IMR-90 (cell line): ENCODE measurements around the gene IL17C. TPM values are rescaled to one million over a fixed set of nuclear protein-coding genes. Genes with fewer than 3 reads are reported as not detected.

Experiments used
- ATAC-seq: fragments of 200-7000 bp; cut with Tn5 transposase; 2 replicates; pipeline ENCODE4 v1.9.1; 2020; ENCODE audit warnings: low read depth, mild to moderate bottlenecking, moderate library complexity
- BruUV-seq: library from RNA; stranded (reverse); fragments of 400-500 nt; replicated peaks from 2 replicates; lab custom pipeline; 2021; lab: Mats Ljungman, UMichigan
- CTCF ChIA-PET: fragments of 300-600 bp; formaldehyde crosslinking; extraction: SDS; loops from one replicate; lab custom pipeline; 2021; ENCODE audit warnings: antibody characterized with exemption; lab: Yijun Ruan, JAX
- POLR2A ChIA-PET: fragments of 300-600 bp; sonication (Branson Sonifier 250); formaldehyde crosslinking; loops from one replicate; lab custom pipeline; 2022; ENCODE audit warnings: antibody characterized with exemption; ENCODE audit not compliant: unreplicated experiment; lab: Charles Lee
- DNase-seq: peaks from one replicate; pipeline ENCODE4 v3.0.0; 2013
- H2AFZ ChIP-seq: replicated peaks from 2 replicates; pipeline ENCODE3; 2013; ENCODE audit warnings: low read length, mild to moderate bottlenecking; ENCODE audit not compliant: poor library complexity
- H2AK5ac ChIP-seq: 2 replicates; pipeline ENCODE4 v1.6.1; 2013; ENCODE audit warnings: low read depth, low read length, inconsistent platforms
- H2AK9ac ChIP-seq: replicated peaks from 2 replicates; pipeline ENCODE3; 2013; ENCODE audit warnings: mild to moderate bottlenecking, low read depth, low read length, moderate library complexity; ENCODE audit not compliant: poor library complexity
- H2BK120ac ChIP-seq: 2 replicates; pipeline ENCODE4 v1.6.1; 2013; ENCODE audit warnings: low read depth, low read length, inconsistent platforms
- H2BK15ac ChIP-seq: 3 replicates; pipeline ENCODE4 v1.6.1; 2013; ENCODE audit warnings: low read depth, low read length, inconsistent platforms
- H2BK20ac ChIP-seq: 2 replicates; pipeline ENCODE4 v1.6.1; 2013; ENCODE audit warnings: low read depth, mild to moderate bottlenecking, inconsistent platforms, low read length, moderate library complexity
- H2BK5ac ChIP-seq: 2 replicates; pipeline ENCODE4 v1.6.1; 2013; ENCODE audit warnings: mild to moderate bottlenecking, low read depth, low read length, inconsistent platforms; ENCODE audit not compliant: poor library complexity, severe bottlenecking
- H3K14ac ChIP-seq: replicated peaks from 2 replicates; pipeline ENCODE4 v1.6.1; 2013; ENCODE audit warnings: low read depth, low read length, inconsistent platforms
- H3K18ac ChIP-seq: 2 replicates; pipeline ENCODE4 v1.6.1; 2013; ENCODE audit warnings: low read depth, low read length, control low read depth
- H3K23ac ChIP-seq: 2 replicates; pipeline ENCODE4 v1.6.1; 2013; ENCODE audit warnings: low read depth, low read length, inconsistent platforms
- H3K27ac ChIP-seq: 2 replicates; pipeline ENCODE4 v1.5.1; 2013; ENCODE audit warnings: mild to moderate bottlenecking, control low read depth, low read length; ENCODE audit not compliant: insufficient read depth
- H3K27me3 ChIP-seq: 2 replicates; pipeline ENCODE4 v1.6.1; 2013; ENCODE audit warnings: low read length; ENCODE audit not compliant: control insufficient read depth, insufficient read depth
- H3K36me3 ChIP-seq: 2 replicates; pipeline ENCODE4 v1.6.1; 2013; ENCODE audit warnings: low read length, mixed read lengths; ENCODE audit not compliant: control insufficient read depth, insufficient read depth
- H3K4ac ChIP-seq: 2 replicates; pipeline ENCODE4 v1.6.1; 2013; ENCODE audit warnings: low read depth, low read length, inconsistent platforms
- H3K4me1 ChIP-seq: 2 replicates; pipeline ENCODE4 v1.6.1; 2013; ENCODE audit warnings: low read length, mixed read lengths; ENCODE audit not compliant: control insufficient read depth, insufficient read depth
- H3K4me2 ChIP-seq: 2 replicates; pipeline ENCODE4 v1.6.1; 2013; ENCODE audit warnings: low read depth, mild to moderate bottlenecking, control low read depth, low read length, moderate library complexity
- H3K4me3 ChIP-seq: 2 replicates; pipeline ENCODE4 v1.5.1; 2013; ENCODE audit warnings: low read depth, mild to moderate bottlenecking, control low read depth, low read length, moderate library complexity; ENCODE audit not compliant: insufficient read depth
- H3K56ac ChIP-seq: 2 replicates; pipeline ENCODE4 v1.6.1; 2013; ENCODE audit warnings: low read length, inconsistent platforms; ENCODE audit not compliant: insufficient read depth; ENCODE audit errors: extremely low read depth
- H3K79me1 ChIP-seq, 2 experiments: 2 replicates each; pipeline ENCODE4 v1.6.1; 2013; ENCODE audit warnings: low read length in 2 of 2, inconsistent platforms in 1 of 2, low read depth in 1 of 2
- H3K9ac ChIP-seq: 2 replicates; pipeline ENCODE4 v1.6.1; 2013; ENCODE audit warnings: low read depth, low read length, control low read depth
- H3K9me1 ChIP-seq: 2 replicates; pipeline ENCODE4 v1.6.1; 2013; ENCODE audit warnings: low read length, inconsistent platforms; ENCODE audit not compliant: insufficient read depth
- H3K9me3 ChIP-seq: 2 replicates; pipeline ENCODE4 v1.6.1; 2013; ENCODE audit warnings: low read length; ENCODE audit not compliant: control insufficient read depth, insufficient read depth
- H4K20me1 ChIP-seq: 2 replicates; pipeline ENCODE4 v1.6.1; 2013; ENCODE audit warnings: low read length, inconsistent platforms; ENCODE audit not compliant: insufficient read depth
- H4K5ac ChIP-seq: 2 replicates; pipeline ENCODE4 v1.6.1; 2013; ENCODE audit warnings: mild to moderate bottlenecking, low read depth, low read length, control low read depth
- H4K8ac ChIP-seq, 2 experiments: 2 replicates each; pipeline ENCODE4 v1.6.1; 2013; ENCODE audit warnings: low read depth in 2 of 2, low read length in 2 of 2, control low read depth in 1 of 2, inconsistent platforms in 1 of 2
- H4K91ac ChIP-seq: 2 replicates; pipeline ENCODE4 v1.6.1; 2013; ENCODE audit warnings: low read depth, low read length, inconsistent platforms; ENCODE audit not compliant: insufficient read depth
- BHLHE40 ChIP-seq: fragments of 150-350 bp; IDR thresholded peaks from 2 replicates; pipeline ENCODE4 v1.6.1; 2016; ENCODE audit warnings: mild to moderate bottlenecking, low read depth, low read length
- CEBPB ChIP-seq: IDR thresholded peaks from 2 replicates; pipeline ENCODE4 v1.6.1; 2012; ENCODE audit warnings: low read depth, low read length, improper control_type of control experiment
- CHD1 ChIP-seq: IDR thresholded peaks from 2 replicates; pipeline ENCODE4 v1.6.1; 2012; ENCODE audit warnings: low read depth, low read length, improper control_type of control experiment
- FOS ChIP-seq: fragments of 150-350 bp; IDR thresholded peaks from 2 replicates; pipeline ENCODE4 v1.6.1; 2016; ENCODE audit warnings: low read depth, low read length
- MAFK ChIP-seq: IDR thresholded peaks from 2 replicates; pipeline ENCODE4 v1.6.1; 2012; ENCODE audit warnings: low read depth, low read length, improper control_type of control experiment
- MAZ ChIP-seq: IDR thresholded peaks from 2 replicates; pipeline ENCODE4 v1.6.1; 2012; ENCODE audit warnings: low read depth, mild to moderate bottlenecking, low read length, improper control_type of control experiment, moderate library complexity, borderline replicate concordance
- MXI1 ChIP-seq: IDR thresholded peaks from 2 replicates; pipeline ENCODE4 v1.6.1; 2012; ENCODE audit warnings: low read depth, mild to moderate bottlenecking, low read length, moderate library complexity, borderline replicate concordance
- NFE2L2 ChIP-seq: fragments of 150-350 bp; IDR thresholded peaks from 2 replicates; pipeline ENCODE4 v1.6.1; 2016; ENCODE audit warnings: low read depth, mild to moderate bottlenecking, low read length
- POLR2A ChIP-seq: IDR thresholded peaks from 2 replicates; pipeline ENCODE4 v1.6.1; 2012; ENCODE audit warnings: mild to moderate bottlenecking, low read depth, low read length
- RAD21 ChIP-seq: IDR thresholded peaks from 2 replicates; pipeline ENCODE4 v1.6.1; 2012; ENCODE audit warnings: low read length, improper control_type of control experiment
- RCOR1 ChIP-seq: IDR thresholded peaks from 2 replicates; pipeline ENCODE4 v1.6.1; 2012; ENCODE audit warnings: mild to moderate bottlenecking, low read length, improper control_type of control experiment; ENCODE audit not compliant: insufficient replicate concordance
- RFX5 ChIP-seq: IDR thresholded peaks from 2 replicates; pipeline ENCODE4 v1.8.0; 2012; ENCODE audit warnings: low read depth, mild to moderate bottlenecking, low read length, moderate library complexity
- SMC3 ChIP-seq: fragments of 150-350 bp; IDR thresholded peaks from 2 replicates; pipeline ENCODE4 v1.6.1; 2016; ENCODE audit warnings: low read depth, mild to moderate bottlenecking, antibody characterized with exemption, low read length, moderate library complexity
- WGBS, 2 experiments: methylation state at CpG; one replicate each; pipeline versions ENCODE4 v1.1.5 to v1.1.7; 2013; ENCODE audit warnings: missing lambda C conversion rate in 2 of 2; ENCODE audit not compliant: insufficient read length in 1 of 2; ENCODE audit errors: extremely low coverage in 2 of 2; 5-methylcytosine and 5-hydroxymethylcytosine counted together
- dilution Hi-C: fragments of 300-500 bp; cut with HindIII; formaldehyde crosslinking; loops from one replicate; pipeline ENCODE4 v1.14.3; 2018; ENCODE audit warnings: low sequenced_read_pairs; ENCODE audit not compliant: unreplicated experiment
- in situ Hi-C: fragments of 300-500 bp; cut with MboI; formaldehyde crosslinking; loops from 3 replicates; pipeline ENCODE4 v1.14.3; 2019; ENCODE audit warnings: low sequenced_read_pairs, inconsistent platforms, mixed read lengths
- intact Hi-C: fragments of 100-400 bp; cut with micrococcal nuclease; formaldehyde crosslinking; loops from 2 replicates; pipeline ENCODE4 v1.10.0; 2022
- polyA plus RNA-seq, 3 experiments: library from polyadenylated mRNA; depleted of rRNA; stranded (reverse); fragments of >200 nt; gene quantifications; 2 replicates each; pipeline ENCODE4 v1.2.3, GENCODE V29; 2012; ENCODE audit warnings: low replicate concordance in 1 of 3
- total RNA-seq: library from RNA; depleted of rRNA; stranded (reverse); fragments of >200 nt; gene quantifications from 2 replicates; pipeline ENCODE4 v1.2.3, GENCODE V29; 2012
- TF ChIP-seq, protein P1 (sequence below): fragments of 150-350 bp; IDR thresholded peaks from 2 replicates; pipeline ENCODE4 v1.6.1; 2017; ENCODE audit warnings: mild to moderate bottlenecking, antibody characterized with exemption, low read length, low read depth
- TF ChIP-seq, protein P2 (sequence below): conservative IDR thresholded peaks from 2 replicates; pipeline ENCODE4 v1.5.1; 2012; ENCODE audit warnings: mild to moderate bottlenecking, low read depth, low read length, improper control_type of control experiment
- TF ChIP-seq, protein P3 (sequence below): fragments of 150-350 bp; IDR thresholded peaks from 2 replicates; pipeline ENCODE4 v1.6.1; 2016; ENCODE audit warnings: low read depth, mild to moderate bottlenecking, low read length, moderate library complexity, borderline replicate concordance

Gene IL17C
- total and polyA plus RNA-seq, 2 of the 4 experiments (the other 2 are of a cell fraction) = 0.09 TPM; not detected in 1

DNA sequence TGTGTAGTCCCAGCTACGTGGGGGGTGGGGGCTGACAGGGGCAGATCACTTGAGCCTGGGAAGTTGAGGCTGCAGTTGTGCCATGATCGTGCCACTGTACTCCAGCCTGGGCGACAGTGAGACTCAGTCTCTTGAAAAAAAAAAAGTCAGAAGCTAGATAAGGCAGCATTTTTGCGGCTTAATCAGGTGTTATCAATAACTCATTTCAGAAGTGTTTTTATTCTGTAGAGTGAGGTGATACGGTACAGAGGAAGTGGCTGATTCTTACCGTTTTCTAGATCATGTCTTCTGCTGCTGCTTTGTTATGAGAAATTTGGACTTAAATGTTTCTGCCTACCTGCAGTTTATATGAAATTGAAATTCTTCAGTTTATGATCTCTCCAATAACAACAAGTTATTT is 49.6 kb upstream of the IL17C start:
- Histone ChIP-seq H3K36me3 (peaks cover 41% of the 10 kb centered on the region), H2BK20ac (no peak overlapping the region), H3K9me1 (peaks cover 3% of the 10 kb centered on the region), H3K4me3 (no peak overlapping the region), H4K5ac (no peak overlapping the region), H3K27ac (no peak overlapping the region), H3K23ac (no peak overlapping the region), H3K56ac (no peak overlapping the region), H2BK5ac (no peak overlapping the region), H2BK15ac (no peak overlapping the region), H3K4ac (no peak overlapping the region), H4K20me1 (peaks cover 42% of the 10 kb centered on the region), H3K18ac (no peak overlapping the region), H2AK9ac (no peak overlapping the region), H2AFZ (no peak overlapping the region), H3K79me1 (peaks cover 25 to 68% of the 10 kb centered on the region in 2 experiments), H2AK5ac (no peak overlapping the region), H3K14ac (no peak overlapping the region), H4K91ac (no peak overlapping the region), H2BK120ac (no peak overlapping the region), H4K8ac (no peak overlapping the region), H3K4me1 (no peaks in the 10 kb centered on the region), H3K9me3 (no peaks in the 10 kb centered on the region), H3K27me3 (no peaks in the 10 kb centered on the region), H3K4me2 (no peak overlapping the region), H3K9ac (no peak overlapping the region)
- dilution Hi-C loops = no loop called here
- no peak for DNase-seq
- TF ChIP-seq, protein P1, sequence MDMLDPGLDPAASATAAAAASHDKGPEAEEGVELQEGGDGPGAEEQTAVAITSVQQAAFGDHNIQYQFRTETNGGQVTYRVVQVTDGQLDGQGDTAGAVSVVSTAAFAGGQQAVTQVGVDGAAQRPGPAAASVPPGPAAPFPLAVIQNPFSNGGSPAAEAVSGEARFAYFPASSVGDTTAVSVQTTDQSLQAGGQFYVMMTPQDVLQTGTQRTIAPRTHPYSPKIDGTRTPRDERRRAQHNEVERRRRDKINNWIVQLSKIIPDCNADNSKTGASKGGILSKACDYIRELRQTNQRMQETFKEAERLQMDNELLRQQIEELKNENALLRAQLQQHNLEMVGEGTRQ = no peak
- TF ChIP-seq CHD1 (no peak), CEBPB (no peak), RAD21 (no peak), MAFK (no peak), RFX5 (no peak), SMC3 (no peak), MXI1 (no peak), NFE2L2 (no peak), RCOR1 (no peak), FOS (no peak), MAZ (no peak), BHLHE40 (no peak), POLR2A (no peak)
- TF ChIP-seq, protein P2, sequence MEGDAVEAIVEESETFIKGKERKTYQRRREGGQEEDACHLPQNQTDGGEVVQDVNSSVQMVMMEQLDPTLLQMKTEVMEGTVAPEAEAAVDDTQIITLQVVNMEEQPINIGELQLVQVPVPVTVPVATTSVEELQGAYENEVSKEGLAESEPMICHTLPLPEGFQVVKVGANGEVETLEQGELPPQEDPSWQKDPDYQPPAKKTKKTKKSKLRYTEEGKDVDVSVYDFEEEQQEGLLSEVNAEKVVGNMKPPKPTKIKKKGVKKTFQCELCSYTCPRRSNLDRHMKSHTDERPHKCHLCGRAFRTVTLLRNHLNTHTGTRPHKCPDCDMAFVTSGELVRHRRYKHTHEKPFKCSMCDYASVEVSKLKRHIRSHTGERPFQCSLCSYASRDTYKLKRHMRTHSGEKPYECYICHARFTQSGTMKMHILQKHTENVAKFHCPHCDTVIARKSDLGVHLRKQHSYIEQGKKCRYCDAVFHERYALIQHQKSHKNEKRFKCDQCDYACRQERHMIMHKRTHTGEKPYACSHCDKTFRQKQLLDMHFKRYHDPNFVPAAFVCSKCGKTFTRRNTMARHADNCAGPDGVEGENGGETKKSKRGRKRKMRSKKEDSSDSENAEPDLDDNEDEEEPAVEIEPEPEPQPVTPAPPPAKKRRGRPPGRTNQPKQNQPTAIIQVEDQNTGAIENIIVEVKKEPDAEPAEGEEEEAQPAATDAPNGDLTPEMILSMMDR = no peak
- TF ChIP-seq, protein P3, sequence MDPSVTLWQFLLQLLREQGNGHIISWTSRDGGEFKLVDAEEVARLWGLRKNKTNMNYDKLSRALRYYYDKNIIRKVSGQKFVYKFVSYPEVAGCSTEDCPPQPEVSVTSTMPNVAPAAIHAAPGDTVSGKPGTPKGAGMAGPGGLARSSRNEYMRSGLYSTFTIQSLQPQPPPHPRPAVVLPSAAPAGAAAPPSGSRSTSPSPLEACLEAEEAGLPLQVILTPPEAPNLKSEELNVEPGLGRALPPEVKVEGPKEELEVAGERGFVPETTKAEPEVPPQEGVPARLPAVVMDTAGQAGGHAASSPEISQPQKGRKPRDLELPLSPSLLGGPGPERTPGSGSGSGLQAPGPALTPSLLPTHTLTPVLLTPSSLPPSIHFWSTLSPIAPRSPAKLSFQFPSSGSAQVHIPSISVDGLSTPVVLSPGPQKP = no peak
- ChIA-PET POLR2A (no interaction called here), CTCF (no interaction called here)
- no peak for ATAC-seq
- WGBS, 2 experiments = 85% methylated on average over 3 of the region's 6 CpGs; no CpG with 5 or more reads in 1 of the 2 experiments
- no TSS peak for BruUV-seq
- intact Hi-C loops = no loop called here
- in situ Hi-C loops = no loop called here
